Activated CD4-positive, alpha-beta T cell treated with anti-CD3 and anti-CD28 coated beads for 36 hours (primary cell): ENCODE data around the gene TERT. TPM values are rescaled to one million over a fixed set of nuclear protein-coding genes. Genes with fewer than 3 reads are reported as not detected.

ENCODE experiments used
- ATAC-seq: fragments of 200-7000 bp; cut with Tn5 transposase; one replicate; pipeline ENCODE4 v1.10.0; 2021; ENCODE audit warnings: mild to moderate bottlenecking, moderate library complexity
- CTCF ChIA-PET: fragments of 350-600 bp; sonication (Branson Sonifier 250); formaldehyde crosslinking; loops from one replicate; lab custom pipeline; 2021; ENCODE audit warnings: antibody characterized with exemption; lab: Charles Lee
- POLR2A ChIA-PET: fragments of 350-600 bp; sonication (Branson Sonifier 250); formaldehyde crosslinking; loops from one replicate; lab custom pipeline; 2021; ENCODE audit warnings: antibody characterized with exemption, inconsistent platforms; lab: Charles Lee
- DNase-seq: peaks from one replicate; pipeline ENCODE4 v3.0.0-alpha.2; 2020
- H3K27ac Mint-ChIP-seq: one replicate; pipeline ENCODE4 v1.8.0; 2021; ENCODE audit warnings: mixed read lengths
- H3K27me3 Mint-ChIP-seq: one replicate; pipeline ENCODE4 v1.8.0; 2021; ENCODE audit warnings: mixed read lengths
- H3K36me3 Mint-ChIP-seq: one replicate; pipeline ENCODE4 v1.8.0; 2021; ENCODE audit warnings: low read depth, mixed read lengths
- H3K4me1 Mint-ChIP-seq: one replicate; pipeline ENCODE4 v1.8.0; 2021; ENCODE audit warnings: mixed read lengths
- H3K4me3 Mint-ChIP-seq: one replicate; pipeline ENCODE4 v1.8.0; 2021; ENCODE audit warnings: mild to moderate bottlenecking, moderate library complexity, mixed read lengths
- H3K9me3 Mint-ChIP-seq: one replicate; pipeline ENCODE4 v1.8.0; 2021; ENCODE audit warnings: low read depth, mixed read lengths
- intact Hi-C, 2 experiments: fragments of 100-400 bp; cut with DNase I in 1 of 2; cut with micrococcal nuclease in 1 of 2; formaldehyde crosslinking; loops; one replicate each; pipeline versions ENCODE4 v1.14.2 to v1.15.1; 2022 to 2024; cut with DNase I, micrococcal nuclease
- total RNA-seq, 2 experiments: library from RNA; stranded (reverse); gene quantifications; one replicate each; pipeline ENCODE4 v1.2.3, GENCODE V29; 2021

Gene TERT
- total RNA-seq, 2 experiments from 2014 or later, result 8.5 to 11.9 TPM

GRCh38 chr5:1262381-1262780, 32.5 kb downstream of the TERT start:
- POLR2A ChIA-PET, result no interaction called here
- no peak overlapping the region for H3K4me3 Mint-ChIP-seq
- ATAC-seq (no peak), DNase-seq (no peak)
- no peak overlapping the region for H3K27ac Mint-ChIP-seq
- H3K9me3 Mint-ChIP-seq, result no peaks in the 10 kb centered on the region
- peaks cover 18% of the 10 kb centered on the region for H3K36me3 Mint-ChIP-seq
- no peaks in the 10 kb centered on the region for H3K4me1 Mint-ChIP-seq
- H3K27me3 Mint-ChIP-seq, result no peaks in the 10 kb centered on the region
- CTCF ChIA-PET, result no interaction called here
- intact Hi-C loops, result no loop called here

GRCh38 chr5:1261643-1262042, 33.2 kb downstream of the TERT start:
- DNase-seq (no peak), ATAC-seq (no peak)
- no peaks in the 10 kb centered on the region for H3K4me1 Mint-ChIP-seq
- H3K27me3 Mint-ChIP-seq, result no peaks in the 10 kb centered on the region
- no peak overlapping the region for H3K27ac Mint-ChIP-seq
- POLR2A ChIA-PET, result no interaction called here
- intact Hi-C loops, result no loop called here
- no peak overlapping the region for H3K4me3 Mint-ChIP-seq
- CTCF ChIA-PET, result no interaction called here
- H3K9me3 Mint-ChIP-seq, result no peaks in the 10 kb centered on the region
- H3K36me3 Mint-ChIP-seq, result peaks cover 15% of the 10 kb centered on the region

DNA sequence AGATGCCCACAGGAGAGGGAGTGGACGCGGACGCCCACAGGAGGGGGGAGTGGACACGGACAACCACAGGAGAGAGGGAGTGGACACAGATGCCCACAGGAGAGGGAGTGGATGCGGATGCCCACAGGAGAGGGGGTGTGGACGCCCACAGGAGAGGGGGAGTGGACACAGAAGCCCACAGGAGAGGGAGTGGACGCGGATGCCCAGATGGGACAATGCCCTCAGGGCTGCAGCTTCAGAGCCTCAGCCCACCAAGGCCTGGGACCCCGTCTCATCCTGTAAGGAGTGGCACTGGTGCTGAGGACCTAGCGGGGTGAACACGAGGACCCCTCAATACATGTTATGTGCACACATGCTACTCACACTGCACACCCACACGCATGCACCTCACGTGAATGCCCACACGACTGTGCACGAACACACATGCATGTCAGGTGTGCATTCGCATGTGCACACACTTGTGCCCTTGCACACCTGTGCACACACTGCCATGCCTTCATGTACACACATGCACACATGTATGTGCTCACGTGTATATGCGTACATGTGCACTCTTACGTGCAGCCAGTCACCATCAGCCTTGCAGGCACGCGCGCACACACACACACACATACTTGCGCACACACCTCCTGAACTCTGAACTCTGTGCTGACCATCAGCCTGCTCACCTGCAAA, 34.9 kb downstream of the TERT start:
- Mint-ChIP-seq H3K4me3 (no peak overlapping the region), H3K9me3 (no peaks in the 10 kb centered on the region), H3K27ac (no peak overlapping the region), H3K27me3 (no peaks in the 10 kb centered on the region), H3K36me3 (peaks cover 15% of the 10 kb centered on the region), H3K4me1 (peaks cover 16% of the 10 kb centered on the region)
- intact Hi-C loops, result no loop called here
- POLR2A ChIA-PET, result no interaction called here
- no peak for DNase-seq
- CTCF ChIA-PET, result no interaction called here
- no peak for ATAC-seq

- no peaks in the 10 kb centered on the region for H3K9me3 Mint-ChIP-seq
- POLR2A ChIA-PET, result no interaction called here
- peaks cover 21% of the 10 kb centered on the region for H3K4me1 Mint-ChIP-seq
- CTCF ChIA-PET, result no interaction called here
- no peak for ATAC-seq
- H3K27ac Mint-ChIP-seq, result no peak overlapping the region
- no peaks in the 10 kb centered on the region for H3K27me3 Mint-ChIP-seq
- DNase-seq, result no peak
- intact Hi-C loops, result no loop called here
- H3K4me3 Mint-ChIP-seq, result no peak overlapping the region
- H3K36me3 Mint-ChIP-seq, result peaks cover 12% of the 10 kb centered on the region
Measured at GRCh38 chr5:1257841-1258240, 37.0 kb downstream of the TERT start.

DNA sequence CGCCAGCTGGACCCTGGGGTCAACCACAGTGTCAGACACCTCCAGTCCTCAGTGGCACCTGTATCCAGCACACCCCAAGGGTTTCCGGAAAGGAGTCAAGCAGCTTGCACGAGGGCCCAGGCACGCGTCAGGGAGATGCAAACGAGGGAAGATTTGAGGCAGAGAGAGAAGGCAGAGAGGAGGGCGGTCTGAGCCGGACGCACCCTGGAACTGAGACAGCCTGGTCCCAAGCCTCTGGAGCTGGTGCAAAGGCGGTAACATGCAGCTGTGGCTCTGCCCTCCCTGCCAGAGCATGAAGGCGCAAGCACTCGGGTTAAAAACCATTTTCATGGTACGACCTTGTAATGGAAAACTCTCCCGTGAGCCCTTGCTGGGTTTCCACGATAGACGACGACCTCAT, 37.5 kb downstream of the TERT start:
- ChIA-PET CTCF (no interaction called here), POLR2A (interaction anchor here (0.6 kb wide), 1 partner anchor 36 kb away, joined by 3 read pairs; no protein-coding TSS in a partner anchor)
- Mint-ChIP-seq H3K4me1 (peaks cover 21% of the 10 kb centered on the region), H3K27ac (peak overlapping the region; percentile 13), H3K36me3 (peaks cover 8% of the 10 kb centered on the region), H3K9me3 (no peaks in the 10 kb centered on the region), H3K4me3 (no peak overlapping the region), H3K27me3 (no peaks in the 10 kb centered on the region)
- ATAC-seq, result no peak
- no peak for DNase-seq
- intact Hi-C loops, result no loop called here

DNA sequence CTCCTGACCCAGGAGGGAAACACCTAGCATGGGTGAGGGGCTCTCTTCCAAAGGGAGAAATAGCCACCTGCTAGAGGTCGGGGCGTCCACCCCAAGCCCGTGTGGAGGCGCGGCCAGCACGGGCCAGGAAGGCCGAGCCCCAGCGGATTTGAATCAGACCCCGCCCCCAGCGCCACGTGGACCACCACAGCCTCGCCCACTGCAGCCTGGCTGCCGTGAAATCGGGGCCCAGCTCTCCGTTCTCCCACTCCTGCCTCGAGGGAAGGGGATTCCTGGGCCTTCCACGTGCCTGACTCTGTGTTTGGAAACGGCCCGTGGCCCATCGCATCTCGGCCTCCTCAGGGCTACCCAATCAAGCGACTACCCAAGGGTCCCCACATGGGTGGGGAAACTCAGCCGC, 38.1 kb downstream of the TERT start:
- Mint-ChIP-seq H3K9me3 (no peaks in the 10 kb centered on the region), H3K36me3 (peaks cover 3% of the 10 kb centered on the region), H3K27me3 (no peaks in the 10 kb centered on the region), H3K4me1 (peaks cover 21% of the 10 kb centered on the region), H3K4me3 (no peak overlapping the region), H3K27ac (no peak overlapping the region)
- POLR2A ChIA-PET, result interaction anchor here (0.6 kb wide), 1 partner anchor 36 kb away, joined by 3 read pairs; no protein-coding TSS in a partner anchor
- ATAC-seq, result no peak
- CTCF ChIA-PET, result no interaction called here
- no peak for DNase-seq
- intact Hi-C loops, result no loop called here

DNA sequence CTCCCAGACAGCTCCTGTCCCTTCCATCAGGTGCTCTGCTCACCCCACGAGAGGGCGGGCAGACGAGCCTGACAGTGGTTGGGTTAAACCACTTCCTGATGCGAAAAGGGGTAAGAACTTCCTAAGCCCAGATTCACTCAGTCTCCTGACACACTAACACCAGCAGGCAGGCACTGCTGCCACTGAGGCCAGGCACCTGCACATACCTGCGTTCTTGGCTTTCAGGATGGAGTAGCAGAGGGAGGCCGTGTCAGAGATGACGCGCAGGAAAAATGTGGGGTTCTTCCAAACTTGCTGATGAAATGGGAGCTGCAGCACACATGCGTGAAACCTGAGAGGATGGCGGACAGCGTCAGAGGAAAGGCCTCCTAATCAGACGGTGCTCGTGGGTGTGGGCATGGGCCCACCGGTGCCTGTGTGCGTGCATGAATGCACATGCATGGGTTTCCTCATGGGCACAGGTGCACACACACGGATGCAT, 39.7 kb downstream of the TERT start:
- intact Hi-C loops, result no loop called here
- DNase-seq (peak; percentile 67), ATAC-seq (peak; percentile 84)
- H3K27me3 Mint-ChIP-seq, result no peaks in the 10 kb centered on the region
- ChIA-PET POLR2A (no interaction called here), CTCF (interaction anchor here (0.7 to 1.1 kb wide), 2 partner anchors 61 to 390 kb away, joined by 3 to 6 read pairs; no protein-coding TSS in a partner anchor)
- peak overlapping the region; percentile 51 for H3K4me3 Mint-ChIP-seq
- peaks cover 21% of the 10 kb centered on the region for H3K4me1 Mint-ChIP-seq
- no peaks in the 10 kb centered on the region for H3K36me3 Mint-ChIP-seq
- H3K27ac Mint-ChIP-seq, result peak overlapping the region; percentile 45
- no peaks in the 10 kb centered on the region for H3K9me3 Mint-ChIP-seq

DNA sequence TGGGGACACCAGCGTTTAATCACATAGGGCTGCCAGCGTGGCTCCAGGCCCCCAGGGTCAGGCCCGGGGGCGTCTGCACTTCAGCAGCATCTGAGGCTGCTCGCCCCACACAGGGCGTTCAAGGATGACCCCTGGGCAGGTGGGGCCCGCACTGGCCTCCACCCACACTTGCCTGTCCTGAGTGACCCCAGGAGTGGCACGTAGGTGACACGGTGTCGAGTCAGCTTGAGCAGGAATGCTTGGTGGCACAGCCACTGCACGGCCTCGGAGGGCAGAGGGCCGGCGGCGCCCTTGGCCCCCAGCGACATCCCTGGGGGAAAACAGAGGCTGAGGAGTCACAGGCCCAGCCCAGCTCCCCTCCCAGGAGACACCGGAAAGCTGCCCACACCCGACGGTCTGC, 40.7 kb downstream of the TERT start:
- DNase-seq (no peak), ATAC-seq (no peak)
- H3K4me1 Mint-ChIP-seq, result peaks cover 21% of the 10 kb centered on the region
- intact Hi-C loops, result no loop called here
- no peaks in the 10 kb centered on the region for H3K9me3 Mint-ChIP-seq
- no peaks in the 10 kb centered on the region for H3K36me3 Mint-ChIP-seq
- H3K27me3 Mint-ChIP-seq, result no peaks in the 10 kb centered on the region
- POLR2A ChIA-PET, result no interaction called here
- no peak overlapping the region for H3K4me3 Mint-ChIP-seq
- no peak overlapping the region for H3K27ac Mint-ChIP-seq
- CTCF ChIA-PET, result interaction anchor here (0.7 kb wide), 2 partner anchors 62 to 173 kb away, joined by 3 read pairs; no protein-coding TSS in a partner anchor

DNA sequence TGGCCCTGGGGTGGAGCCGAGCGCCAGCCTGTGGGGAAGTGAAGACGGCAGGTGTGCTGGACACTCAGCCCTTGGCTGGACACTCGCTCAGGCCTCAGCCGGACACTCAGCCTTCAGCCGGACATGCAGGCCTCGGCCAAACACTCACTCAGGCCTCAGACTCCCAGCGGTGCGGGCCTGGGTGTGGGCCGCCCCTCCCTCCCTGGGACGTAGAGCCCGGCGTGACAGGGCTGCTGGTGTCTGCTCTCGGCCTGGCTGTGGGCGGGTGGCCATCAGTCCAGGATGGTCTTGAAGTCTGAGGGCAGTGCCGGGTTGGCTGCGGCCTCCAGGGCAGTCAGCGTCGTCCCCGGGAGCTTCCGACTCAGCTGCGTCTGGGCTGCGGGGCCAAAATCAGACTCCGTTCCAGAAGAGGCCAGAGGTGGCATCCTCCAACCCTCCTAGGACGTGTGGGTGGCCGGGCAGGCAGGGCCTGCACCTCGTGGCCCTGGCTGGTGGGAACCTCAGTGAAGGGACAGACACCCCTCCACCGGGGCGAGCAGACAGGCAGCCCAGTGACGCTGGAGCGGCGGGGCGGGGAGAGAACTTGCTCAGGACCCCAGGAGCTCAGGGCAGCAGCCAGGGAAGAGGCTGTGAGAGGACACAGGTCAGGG, 41.3 kb downstream of the TERT start:
- Mint-ChIP-seq H3K36me3 (no peaks in the 10 kb centered on the region), H3K27me3 (no peaks in the 10 kb centered on the region), H3K27ac (no peak overlapping the region), H3K4me1 (peaks cover 21% of the 10 kb centered on the region), H3K4me3 (no peak overlapping the region), H3K9me3 (no peaks in the 10 kb centered on the region)
- no peak for DNase-seq
- CTCF ChIA-PET, result interaction anchor here (0.7 kb wide), 2 partner anchors 81 to 173 kb away, joined by 3 read pairs; no protein-coding TSS in a partner anchor
- POLR2A ChIA-PET, result no interaction called here
- no peak for ATAC-seq
- intact Hi-C loops, result no loop called here

DNA sequence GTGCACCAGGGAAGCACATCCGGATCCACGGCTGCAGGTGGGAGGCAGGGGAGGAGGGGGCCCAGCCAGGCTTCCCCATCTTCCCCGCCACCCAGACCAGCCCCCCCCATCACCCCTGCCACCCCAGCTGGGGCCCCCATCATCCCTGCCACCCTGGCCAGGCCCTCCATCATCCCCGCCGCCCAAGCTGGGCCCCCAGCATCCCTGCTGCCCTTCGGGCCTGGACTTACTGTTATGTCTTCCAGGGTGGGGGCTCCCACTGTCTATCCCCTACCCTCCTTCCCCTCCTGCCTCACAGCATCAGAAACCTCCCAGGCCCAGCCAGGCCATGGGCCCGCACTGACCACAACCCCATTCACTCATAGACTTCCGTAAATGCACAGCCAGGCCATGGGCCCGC, 42.2 kb downstream of the TERT start:
- Mint-ChIP-seq H3K36me3 (no peaks in the 10 kb centered on the region), H3K4me1 (peaks cover 21% of the 10 kb centered on the region), H3K27me3 (no peaks in the 10 kb centered on the region), H3K27ac (no peak overlapping the region), H3K9me3 (no peaks in the 10 kb centered on the region), H3K4me3 (no peak overlapping the region)
- DNase-seq, result no peak
- intact Hi-C loops, result no loop called here
- ATAC-seq, result no peak
- ChIA-PET CTCF (no interaction called here), POLR2A (no interaction called here)

DNA sequence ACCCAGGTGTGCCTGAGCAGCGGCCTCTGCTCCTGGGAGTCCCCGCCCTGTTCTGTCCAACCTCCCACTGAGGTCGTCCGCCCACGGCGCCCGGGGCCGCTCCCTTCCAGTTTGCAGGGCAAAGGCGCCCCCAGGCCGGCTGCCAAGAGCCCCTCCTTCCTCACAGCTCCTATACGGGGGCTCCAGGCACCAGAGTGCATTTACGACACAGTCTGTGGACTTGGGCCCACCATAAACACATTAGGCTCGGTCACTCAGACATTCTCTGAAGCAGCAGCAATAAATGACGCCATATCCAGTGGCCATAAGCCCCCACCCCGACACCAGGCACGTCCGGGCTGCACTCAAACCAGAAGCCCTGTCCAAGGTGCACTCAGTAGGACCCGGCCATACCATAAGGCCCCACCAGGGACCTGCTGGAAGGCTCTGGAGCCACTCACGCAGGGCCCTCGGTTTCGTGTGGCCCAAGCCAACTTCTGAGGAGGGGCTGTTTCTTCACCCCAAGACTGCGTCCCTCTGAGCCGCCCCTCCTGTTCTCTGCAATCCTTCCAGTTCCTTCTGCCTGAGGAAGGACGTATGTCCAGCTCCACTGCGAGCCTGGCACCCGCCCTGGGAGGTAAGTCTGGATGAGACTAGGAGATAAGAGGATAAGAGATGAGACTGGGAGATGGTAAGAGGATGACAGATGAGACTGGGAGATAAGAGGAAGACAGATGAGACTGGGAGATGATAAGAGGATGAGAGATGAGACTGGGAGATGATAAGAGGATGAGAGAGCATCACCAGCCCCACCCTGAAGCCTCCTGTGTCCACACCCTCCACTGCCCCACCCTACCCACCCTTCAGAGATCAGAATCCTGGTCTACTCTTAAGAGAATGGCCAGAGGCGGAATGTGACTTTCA, 42.9 kb downstream of the TERT start:
- no peak for ATAC-seq
- Mint-ChIP-seq H3K9me3 (no peaks in the 10 kb centered on the region), H3K4me1 (peaks cover 21% of the 10 kb centered on the region), H3K36me3 (no peaks in the 10 kb centered on the region), H3K27me3 (peaks cover 3% of the 10 kb centered on the region), H3K4me3 (no peak overlapping the region), H3K27ac (no peak overlapping the region)
- intact Hi-C loops, result no loop called here
- POLR2A ChIA-PET, result no interaction called here
- CTCF ChIA-PET, result interaction anchor here (0.7 kb wide), 1 partner anchor 15 kb away, joined by 3 read pairs; no protein-coding TSS in a partner anchor
- DNase-seq, result no peak
